OCI-LY7 (cell line): ENCODE measurements around the gene JAK3. TPM values are rescaled to one million over a fixed set of nuclear protein-coding genes. Genes with fewer than 3 reads are reported as not detected.
"Not testable (repeated sequence)": the region's sequence is repeated elsewhere in the genome, so short reads cannot be mapped to it uniquely, and the experiment has no call there.

ENCODE experiments used
- BruUV-seq: library from RNA; stranded (reverse); fragments of 400-500 nt; replicated peaks from 2 replicates; lab custom pipeline; 2021; lab: Mats Ljungman, UMichigan
- CTCF ChIA-PET: fragments of 300-600 bp; sonication (Branson Sonifier 250); formaldehyde crosslinking; loops from one replicate; lab custom pipeline; 2022; ENCODE audit warnings: antibody characterized with exemption; ENCODE audit not compliant: unreplicated experiment; lab: Charles Lee
- POLR2A ChIA-PET: fragments of 300-600 bp; sonication (Branson Sonifier 250); formaldehyde crosslinking; loops from one replicate; lab custom pipeline; 2022; ENCODE audit warnings: antibody characterized with exemption; lab: Charles Lee
- DNase-seq: peaks from one replicate; pipeline ENCODE4 v3.0.0-alpha.2; 2015; ENCODE audit warnings: low spot score
- H2AFZ ChIP-seq: fragments of 200-600 bp; sonication (generic), shearing (Covaris generic); 2 replicates; pipeline ENCODE4 v1.6.1; 2014; ENCODE audit warnings: mild to moderate bottlenecking, antibody characterized with exemption, low read length, moderate library complexity
- H3K27ac ChIP-seq: fragments of 200-600 bp; sonication (generic); 2 replicates; pipeline ENCODE4 v1.5.1; 2014; ENCODE audit warnings: mixed run types, low read depth, mild to moderate bottlenecking, moderate library complexity, low read length, inconsistent platforms; ENCODE audit not compliant: poor library complexity, severe bottlenecking
- H3K36me3 ChIP-seq: fragments of 200-600 bp; sonication (generic); 2 replicates; pipeline ENCODE4 v1.6.1; 2014; ENCODE audit warnings: mild to moderate bottlenecking, antibody characterized with exemption, low read length, moderate library complexity, mixed read lengths; ENCODE audit not compliant: insufficient read depth
- H3K4me1 ChIP-seq: fragments of 200-600 bp; sonication (generic); 2 replicates; pipeline ENCODE4 v1.5.1; 2014; ENCODE audit warnings: mild to moderate bottlenecking, low read length; ENCODE audit not compliant: insufficient read depth, poor library complexity, severe bottlenecking
- H3K4me2 ChIP-seq: fragments of 200-600 bp; sonication (generic); 2 replicates; pipeline ENCODE4 v1.6.1; 2014; ENCODE audit warnings: mild to moderate bottlenecking, low read length
- H3K4me3 ChIP-seq: fragments of 200-600 bp; sonication (generic); 2 replicates; pipeline ENCODE4 v1.5.1; 2014; ENCODE audit warnings: mild to moderate bottlenecking, low read depth, low read length; ENCODE audit not compliant: poor library complexity, severe bottlenecking
- H3K79me2 ChIP-seq: fragments of 200-600 bp; sonication (generic); 2 replicates; pipeline ENCODE4 v1.6.1; 2016; ENCODE audit warnings: low read depth, mild to moderate bottlenecking, low read length, moderate library complexity, mixed read lengths; ENCODE audit not compliant: insufficient read depth
- H3K9me2 ChIP-seq: fragments of 200-600 bp; sonication (generic); 2 replicates; pipeline ENCODE4 v1.6.1; 2016; ENCODE audit warnings: mild to moderate bottlenecking, low read length, mixed read lengths; ENCODE audit not compliant: insufficient read depth
- H3K9me3 ChIP-seq: fragments of 200-600 bp; sonication (generic); 2 replicates; pipeline ENCODE4 v1.6.1; 2014; ENCODE audit warnings: mild to moderate bottlenecking, mixed run types, low read length, mixed read lengths
- H4K20me1 ChIP-seq: fragments of 200-600 bp; sonication (generic); 2 replicates; pipeline ENCODE4 v1.6.1; 2014; ENCODE audit warnings: mild to moderate bottlenecking, antibody characterized with exemption, low read length, moderate library complexity, mixed read lengths; ENCODE audit not compliant: insufficient read depth
- EZH2phosphoT487 ChIP-seq: fragments of 200-600 bp; sonication (generic); IDR thresholded peaks from 2 replicates; pipeline ENCODE4 v1.6.1; 2018; ENCODE audit warnings: low read depth, borderline replicate concordance, mild to moderate bottlenecking, mixed run types, antibody characterized with exemption, low read length, moderate library complexity, mixed read lengths
- intact Hi-C: fragments of 100-400 bp; cut with micrococcal nuclease; formaldehyde crosslinking; loops from one replicate; pipeline ENCODE4 v1.10.0; 2022; ENCODE audit not compliant: unreplicated experiment
- total RNA-seq, 2 experiments: library from RNA; depleted of rRNA in 1 of 2; stranded (reverse); fragments of >200 nt in 1 of 2; shearing (Covaris generic) in 1 of 2; gene quantifications; 2 replicates each; pipeline ENCODE4 v1.2.3, GENCODE V29; 2014 to 2022
- TF ChIP-seq, protein P1 (sequence below): fragments of 200-600 bp; sonication (generic); conservative IDR thresholded peaks from 2 replicates; pipeline ENCODE4 v1.5.1; 2014; ENCODE audit warnings: mild to moderate bottlenecking, antibody characterized with exemption, low read length, moderate library complexity, mixed read lengths

JAK3 gene
- total RNA-seq, 2 experiments from 2014 or later, result 14.0 to 25.3 TPM

DNA sequence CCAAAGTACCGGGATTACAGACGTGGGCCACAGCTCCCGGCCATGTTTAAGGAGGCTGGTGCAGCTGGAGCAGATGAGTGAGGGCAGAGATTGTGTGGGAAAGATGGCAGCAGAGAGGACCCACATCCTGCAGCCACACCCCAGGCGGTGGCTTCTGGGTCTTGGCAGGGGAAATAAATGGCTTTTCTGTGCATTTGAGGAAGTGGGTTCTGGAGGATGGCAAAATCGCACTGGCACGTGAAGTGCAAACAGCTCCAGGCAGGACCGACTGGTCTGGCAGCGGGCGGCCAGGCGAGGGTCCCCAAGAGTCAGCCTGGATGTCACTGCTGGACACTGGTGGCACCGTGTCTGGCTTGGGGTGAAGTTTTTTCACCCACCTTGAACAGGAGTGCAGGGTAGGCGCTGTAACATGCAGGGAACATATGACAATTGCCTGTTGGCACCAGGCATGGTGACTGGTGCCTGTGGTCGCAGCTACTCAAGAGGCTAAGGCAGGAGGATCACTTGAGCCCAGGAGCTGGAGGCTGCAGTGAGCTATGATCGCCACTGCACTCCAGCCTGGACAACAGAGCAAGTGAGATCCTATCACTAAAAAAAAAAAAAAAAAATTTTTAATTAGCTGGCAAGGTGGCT is 44.4 kb downstream of the JAK3 start:
- no peak for DNase-seq
- H3K9me3 ChIP-seq, result no peaks in the 10 kb centered on the region
- H3K4me3 ChIP-seq, result no peak overlapping the region

DNA sequence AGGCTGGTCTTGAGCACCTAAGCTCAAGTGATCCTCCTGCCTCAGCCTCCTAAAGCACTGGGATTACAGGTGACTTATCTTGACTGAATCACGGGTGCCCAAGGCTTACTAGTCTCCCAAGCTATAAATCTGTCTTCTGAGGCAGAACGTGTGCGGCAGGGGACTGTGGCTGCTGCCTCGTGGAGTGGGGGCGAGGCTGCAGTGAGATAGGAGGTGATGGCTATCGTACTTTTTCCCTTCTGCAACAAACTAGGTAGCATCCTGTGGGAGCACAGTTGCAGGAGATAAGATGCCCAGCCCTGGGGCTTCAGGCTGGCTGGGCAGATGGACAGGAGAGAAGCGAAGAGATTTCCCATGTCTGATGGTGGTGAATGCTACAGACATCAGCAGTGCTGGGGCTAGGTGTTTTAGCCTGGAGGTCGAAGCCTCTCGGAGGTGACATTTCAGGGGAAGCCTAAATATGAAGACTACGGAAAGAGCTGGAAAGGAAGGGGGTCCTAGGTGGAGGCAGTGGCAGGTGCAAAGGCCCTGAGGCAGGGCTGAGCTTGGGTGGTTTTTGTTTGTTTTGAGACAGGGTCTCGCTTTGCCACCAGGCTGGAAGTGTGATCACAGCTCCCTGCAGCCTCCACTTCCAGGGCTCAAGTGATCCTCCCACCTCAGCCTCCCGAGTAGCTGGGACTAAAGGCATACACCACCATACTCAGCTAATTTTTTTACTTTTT is 45.5 kb downstream of the JAK3 start:
- Histone ChIP-seq H3K4me1 (no peaks in the 10 kb centered on the region), H3K79me2 (no peaks in the 10 kb centered on the region), H4K20me1 (no peaks in the 10 kb centered on the region), H3K9me2 (no peaks in the 10 kb centered on the region), H3K36me3 (no peaks in the 10 kb centered on the region), H3K4me2 (no peak overlapping the region), H3K4me3 (no peak overlapping the region), H3K27ac (no peak overlapping the region), H2AFZ (no peak overlapping the region), H3K9me3 (no peaks in the 10 kb centered on the region)
- intact Hi-C loops, result no loop called here
- no TSS peak for BruUV-seq
- ChIA-PET POLR2A (interaction anchor here (0.6 to 0.7 kb wide), 2 partner anchors 68 to 288 kb away, joined by 3 to 4 read pairs; no protein-coding TSS in a partner anchor), CTCF (no interaction called here)
- no peak for DNase-seq
- TF ChIP-seq, protein P1, sequence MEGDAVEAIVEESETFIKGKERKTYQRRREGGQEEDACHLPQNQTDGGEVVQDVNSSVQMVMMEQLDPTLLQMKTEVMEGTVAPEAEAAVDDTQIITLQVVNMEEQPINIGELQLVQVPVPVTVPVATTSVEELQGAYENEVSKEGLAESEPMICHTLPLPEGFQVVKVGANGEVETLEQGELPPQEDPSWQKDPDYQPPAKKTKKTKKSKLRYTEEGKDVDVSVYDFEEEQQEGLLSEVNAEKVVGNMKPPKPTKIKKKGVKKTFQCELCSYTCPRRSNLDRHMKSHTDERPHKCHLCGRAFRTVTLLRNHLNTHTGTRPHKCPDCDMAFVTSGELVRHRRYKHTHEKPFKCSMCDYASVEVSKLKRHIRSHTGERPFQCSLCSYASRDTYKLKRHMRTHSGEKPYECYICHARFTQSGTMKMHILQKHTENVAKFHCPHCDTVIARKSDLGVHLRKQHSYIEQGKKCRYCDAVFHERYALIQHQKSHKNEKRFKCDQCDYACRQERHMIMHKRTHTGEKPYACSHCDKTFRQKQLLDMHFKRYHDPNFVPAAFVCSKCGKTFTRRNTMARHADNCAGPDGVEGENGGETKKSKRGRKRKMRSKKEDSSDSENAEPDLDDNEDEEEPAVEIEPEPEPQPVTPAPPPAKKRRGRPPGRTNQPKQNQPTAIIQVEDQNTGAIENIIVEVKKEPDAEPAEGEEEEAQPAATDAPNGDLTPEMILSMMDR, result no peak
- no peak for TF ChIP-seq EZH2phosphoT487

More for the DNA sequence above, 44.4 kb downstream of the JAK3 start:
- Histone ChIP-seq H3K4me1 (no peaks in the 10 kb centered on the region), H3K9me2 (no peaks in the 10 kb centered on the region), H3K4me2 (no peak overlapping the region), H2AFZ (no peak overlapping the region), H3K79me2 (no peaks in the 10 kb centered on the region), H3K36me3 (no peaks in the 10 kb centered on the region), H4K20me1 (no peaks in the 10 kb centered on the region), H3K27ac (no peak overlapping the region)
- ChIA-PET CTCF (no interaction called here), POLR2A (interaction anchor here (0.6 to 0.7 kb wide), 2 partner anchors 136 to 361 kb away, joined by 3 to 4 read pairs; no protein-coding TSS in a partner anchor)
- intact Hi-C loops, result no loop called here
- no TSS peak for BruUV-seq
- TF ChIP-seq, protein P1, result no peak
- TF ChIP-seq EZH2phosphoT487, result no peak

DNA sequence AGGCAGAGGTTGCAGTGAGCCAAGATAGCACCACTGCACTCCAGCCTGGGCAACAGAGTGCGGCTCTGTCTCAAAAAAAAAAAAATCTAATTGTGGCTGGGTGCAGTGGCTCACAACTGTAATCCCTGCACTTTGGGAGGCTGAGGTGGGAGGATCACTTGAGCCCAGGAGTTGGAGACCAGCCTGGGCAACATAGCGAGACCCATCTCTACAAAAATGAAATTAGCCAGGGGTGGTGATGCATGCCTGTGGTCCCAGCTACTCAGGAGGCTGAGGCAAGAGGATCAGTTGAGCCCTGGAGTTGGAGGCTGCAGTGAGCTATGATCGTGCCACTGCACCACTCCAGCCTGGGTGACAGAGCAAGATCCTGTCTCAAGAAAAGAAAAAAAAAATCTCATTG is 49.2 kb downstream of the JAK3 start:
- H3K27ac ChIP-seq, H3K4me3 ChIP-seq, intact Hi-C loops, BruUV-seq, H3K9me3 ChIP-seq, H3K4me2 ChIP-seq, H3K4me1 ChIP-seq, H3K79me2 ChIP-seq, H2AFZ ChIP-seq, H3K36me3 ChIP-seq, H3K9me2 ChIP-seq, H4K20me1 ChIP-seq, DNase-seq: not testable (repeated sequence)
- ChIA-PET POLR2A (interaction anchor here (0.7 kb wide), 1 partner anchor 112 kb away, joined by 4 read pairs; no protein-coding TSS in a partner anchor), CTCF (interaction anchor here (0.6 kb wide), 2 partner anchors 46 to 109 kb away, joined by 3 to 4 read pairs; no protein-coding TSS in a partner anchor)
